GM18858 (cell line): ENCODE results near the gene SPRN.
"Not testable (repeated sequence)": the region's sequence is repeated elsewhere in the genome, so short reads cannot be mapped to it uniquely, and the experiment has no call there.

Experiments
- ATAC-seq: cut with Tn5 transposase; IDR thresholded peaks from one replicate; pipeline ENCODE4 v1.9.1; 2021; ENCODE audit not compliant: unreplicated experiment

Gene SPRN

DNA sequence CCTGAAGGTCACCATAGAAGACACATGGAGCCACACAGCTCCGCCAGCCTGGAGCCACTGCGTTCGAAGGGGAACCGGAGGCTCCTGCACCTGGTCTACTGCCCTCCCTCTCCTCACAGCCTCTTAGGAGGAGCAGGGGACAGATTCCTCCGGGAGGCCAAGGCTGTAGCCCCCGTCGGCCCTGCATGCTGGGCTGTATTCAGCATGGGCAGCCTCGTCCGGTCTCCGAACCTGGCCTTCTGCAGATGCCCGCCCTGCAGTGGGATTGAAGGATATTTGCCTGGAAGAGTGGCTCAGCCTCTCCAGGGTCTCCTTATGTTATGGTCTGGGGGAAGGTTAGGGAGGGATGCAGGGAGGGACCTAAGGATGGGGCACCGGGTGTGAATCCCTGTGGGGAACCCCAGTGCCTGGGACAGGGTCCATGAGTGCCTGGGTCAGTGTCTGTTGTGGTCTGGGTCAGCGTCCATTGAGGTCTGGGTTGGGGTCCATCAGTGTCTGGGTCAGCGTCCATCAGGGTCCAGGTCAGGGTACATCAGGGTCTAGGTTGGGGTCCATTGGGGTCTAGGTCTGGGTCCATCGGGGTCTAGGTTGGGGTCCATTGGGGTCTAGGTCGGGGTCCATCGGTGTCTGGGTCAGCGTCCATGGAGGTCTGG lies 16.3 kb upstream of the SPRN start:
- ATAC-seq = no peak

DNA sequence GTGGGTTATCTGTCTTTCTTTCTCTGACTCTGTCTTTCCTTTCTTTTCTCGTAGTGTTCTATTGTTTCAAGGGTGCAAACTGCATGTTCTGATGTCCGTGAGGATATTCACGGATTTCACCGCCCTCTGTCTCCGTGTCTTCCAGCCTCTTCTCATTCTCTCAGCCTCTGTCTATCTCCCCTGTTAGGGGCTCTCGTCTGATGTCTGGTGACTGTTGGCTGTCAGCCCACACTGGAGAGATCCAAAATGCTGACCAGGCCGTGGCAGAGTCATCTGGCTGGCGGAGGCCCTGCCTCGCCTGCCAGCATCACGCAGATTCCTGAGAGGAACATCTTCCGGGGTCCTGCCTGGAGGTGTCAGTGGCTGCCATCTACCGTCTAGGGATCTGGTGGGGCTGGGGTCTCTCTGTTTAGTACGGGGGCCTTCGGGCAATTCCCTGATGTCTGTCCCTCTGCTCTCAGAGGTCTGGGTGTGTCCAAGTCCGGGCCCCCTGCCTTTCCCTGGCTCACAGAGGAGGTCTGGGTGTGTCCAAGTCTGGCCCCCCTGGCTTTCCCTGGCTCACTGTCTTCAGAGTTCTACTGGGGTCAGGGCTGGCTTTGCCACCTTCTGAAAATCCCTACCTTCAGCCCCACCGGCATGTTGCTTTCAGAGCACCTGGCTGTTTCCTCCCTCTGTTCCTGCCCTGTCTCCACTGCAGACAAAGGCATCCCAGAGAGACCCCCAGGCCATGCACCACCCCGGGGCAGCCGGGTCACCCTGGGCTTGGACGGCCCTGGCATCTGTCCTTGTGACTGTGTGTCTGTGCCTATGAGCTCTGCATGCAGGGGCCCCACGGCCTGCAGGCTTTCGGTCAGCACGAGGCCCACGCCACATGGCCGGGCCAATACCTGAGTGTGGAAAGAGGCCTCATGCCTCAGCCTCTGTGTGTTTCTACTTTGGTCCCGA lies 15.4 kb upstream of the SPRN start:
- no peak for ATAC-seq

DNA sequence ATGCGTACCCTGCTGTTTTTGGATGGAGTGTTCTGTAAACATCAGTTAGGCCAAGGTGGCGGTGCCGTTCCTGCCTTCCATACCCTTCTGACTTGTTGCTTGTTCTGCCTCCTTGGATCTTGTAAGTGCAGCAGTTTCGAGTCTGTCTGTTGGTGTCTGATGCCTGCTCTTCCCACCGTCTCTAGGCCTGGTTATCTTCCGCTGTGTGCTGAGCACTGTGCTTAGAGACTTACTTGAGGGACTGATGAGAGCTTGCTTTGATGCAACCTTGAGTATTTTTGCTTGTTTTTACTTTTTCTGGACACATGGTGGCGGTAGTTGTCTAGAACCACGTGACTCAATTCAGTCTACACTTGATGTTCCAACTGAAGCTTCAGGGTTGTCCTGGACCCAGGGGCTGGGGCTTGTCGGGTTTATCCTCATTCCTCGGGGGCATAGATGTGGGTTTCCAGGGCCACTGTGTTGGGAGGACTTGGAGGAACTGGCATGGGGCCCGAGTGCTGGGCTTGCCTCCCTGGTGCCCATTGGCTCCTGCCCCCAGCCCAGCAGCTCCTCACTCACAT lies 14.4 kb upstream of the SPRN start:
- no peak for ATAC-seq

DNA sequence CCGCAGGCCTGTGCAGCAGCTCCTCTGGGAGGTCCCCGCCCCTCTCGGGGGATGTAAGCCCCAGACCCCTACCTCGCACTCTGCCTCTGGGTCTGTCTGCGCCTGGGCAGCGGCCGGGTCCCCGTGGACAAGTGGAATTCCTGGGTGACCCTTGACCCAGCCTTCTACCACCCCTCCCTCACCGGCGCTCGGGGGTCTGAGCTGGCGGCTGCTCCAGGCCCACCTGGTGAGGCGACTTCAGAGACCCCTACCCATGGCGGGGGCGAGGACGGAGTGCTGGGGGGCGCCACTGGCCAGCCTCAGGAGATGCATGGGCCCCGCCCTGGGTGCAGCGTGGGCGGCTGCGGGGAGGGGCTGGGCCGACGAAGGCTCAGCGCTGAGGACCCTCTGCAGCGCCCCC lies 8.4 kb upstream of the SPRN start:
- not testable (repeated sequence) for ATAC-seq

DNA sequence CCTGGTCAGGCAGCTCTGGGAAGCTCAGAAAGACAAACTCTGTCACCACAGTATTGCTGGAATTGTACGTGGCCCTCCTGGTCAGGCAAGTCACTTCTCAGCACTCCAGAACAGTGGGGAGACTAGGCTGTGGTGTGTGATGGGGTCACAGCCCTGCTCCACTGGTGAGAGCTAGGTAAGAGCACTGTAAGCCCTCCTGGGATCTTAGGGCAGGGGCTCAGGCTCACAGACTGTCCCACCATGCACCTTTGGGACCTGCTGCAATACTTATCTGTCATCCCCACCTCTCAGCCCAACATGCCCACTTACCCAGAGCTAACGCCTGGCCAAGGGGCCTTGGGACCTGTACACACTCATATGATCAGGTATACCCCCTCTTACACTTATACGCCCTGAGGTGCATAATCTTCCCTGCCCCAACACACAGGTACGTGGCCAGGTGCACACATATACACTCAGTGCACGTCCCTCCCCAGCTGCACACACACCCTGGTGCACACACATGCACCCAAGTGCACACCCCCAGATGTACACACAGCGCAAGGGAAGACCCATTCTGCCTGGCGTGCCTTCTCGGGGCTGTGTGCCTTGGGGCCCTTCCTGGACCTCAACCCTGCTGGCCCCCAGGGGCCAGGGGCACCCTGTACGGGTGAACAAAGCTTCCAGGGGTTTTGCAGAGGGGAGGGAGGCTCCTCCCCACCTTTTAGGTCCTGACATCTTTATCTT lies 7.6 kb upstream of the SPRN start:
- not testable (repeated sequence) for ATAC-seq

DNA sequence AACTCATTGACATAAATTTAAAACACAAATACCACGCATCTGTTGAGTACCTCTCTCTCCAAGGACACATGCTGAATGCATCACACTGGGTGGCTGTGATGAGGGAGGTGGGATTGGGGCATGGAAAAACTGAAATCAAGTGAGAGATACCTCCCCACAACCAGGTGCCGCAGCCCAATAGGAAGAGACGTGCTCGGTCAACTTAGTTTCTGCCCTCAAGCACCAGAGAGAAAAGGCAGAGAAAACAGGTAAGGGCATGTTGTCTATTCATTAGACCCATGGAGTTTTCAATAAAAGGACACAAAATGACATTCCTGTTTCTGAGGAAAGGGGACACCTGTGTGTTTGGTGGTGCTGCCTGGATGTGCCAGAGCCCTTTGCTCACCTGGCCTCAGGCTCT lies 5.1 kb upstream of the SPRN start:
- ATAC-seq = not testable (repeated sequence)

DNA sequence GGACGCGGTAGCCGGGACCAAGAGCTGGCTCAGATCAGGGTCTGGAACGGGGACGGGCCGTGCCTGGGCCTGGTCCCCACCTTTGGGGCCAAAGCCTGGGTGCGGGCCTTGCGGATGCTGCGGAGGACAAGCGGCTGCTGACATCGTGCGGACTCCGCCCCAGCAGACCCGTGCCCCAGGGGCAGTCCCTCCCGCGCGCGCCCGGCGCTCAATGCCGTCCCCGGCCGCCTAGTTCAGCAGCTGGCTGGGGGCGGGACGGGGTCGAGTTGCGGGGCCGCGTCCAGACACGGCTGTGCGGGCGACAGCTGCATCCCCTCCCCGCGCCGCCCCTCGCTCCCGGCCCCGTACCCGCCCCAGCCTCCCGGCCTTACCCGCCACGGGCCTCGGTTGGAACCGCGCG lies 323 bp downstream of the SPRN start:
- ATAC-seq = not testable (repeated sequence)

DNA sequence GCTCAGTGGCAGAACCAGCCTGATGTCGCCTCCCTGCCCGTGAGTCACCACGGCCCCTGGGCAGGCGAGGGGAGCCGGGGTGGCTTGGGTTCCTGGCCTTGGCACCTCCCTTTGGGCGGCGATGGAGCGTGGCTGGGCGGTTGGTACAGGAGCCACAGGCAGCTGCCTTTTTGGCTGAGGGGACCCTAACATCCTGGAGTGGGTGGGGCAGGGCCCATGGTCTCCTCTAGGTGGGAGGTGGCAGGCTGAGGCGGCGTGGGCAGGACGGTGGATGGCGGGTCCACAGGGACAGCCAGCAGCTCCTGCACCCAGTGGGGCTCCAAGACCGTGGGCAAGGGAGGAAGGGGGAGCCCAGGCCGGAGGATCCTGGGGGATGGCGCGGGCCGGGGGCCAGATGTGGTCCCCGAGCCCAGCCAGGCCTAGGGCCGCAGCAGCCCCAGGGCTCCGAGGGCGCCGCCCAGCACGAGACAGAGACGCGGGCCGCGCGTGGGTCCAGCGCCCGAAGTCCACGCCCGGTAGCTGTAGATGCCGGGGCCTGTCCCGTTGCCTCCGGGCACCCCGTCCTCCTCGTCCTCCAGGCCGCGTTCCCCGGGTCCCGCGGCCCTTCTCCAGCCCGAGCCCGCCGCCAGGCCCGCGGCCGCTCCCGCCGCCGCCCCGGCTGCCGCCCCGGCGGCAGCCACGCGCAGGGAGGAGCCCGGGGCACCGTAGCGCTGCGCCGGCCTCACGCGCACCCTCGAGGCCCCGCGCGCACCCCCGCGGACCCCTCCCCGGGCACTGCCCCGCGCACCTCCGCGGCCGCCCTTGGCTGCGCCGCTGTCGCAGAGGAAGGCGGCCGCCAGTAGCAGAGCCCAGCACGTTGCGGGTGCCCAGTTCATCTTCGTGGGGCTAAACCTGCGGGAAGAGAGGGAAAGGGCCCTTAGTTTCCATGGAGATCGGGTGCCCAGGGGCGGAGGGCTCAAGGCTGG lies 1.3 kb downstream of the SPRN start:
- no peak for ATAC-seq

DNA sequence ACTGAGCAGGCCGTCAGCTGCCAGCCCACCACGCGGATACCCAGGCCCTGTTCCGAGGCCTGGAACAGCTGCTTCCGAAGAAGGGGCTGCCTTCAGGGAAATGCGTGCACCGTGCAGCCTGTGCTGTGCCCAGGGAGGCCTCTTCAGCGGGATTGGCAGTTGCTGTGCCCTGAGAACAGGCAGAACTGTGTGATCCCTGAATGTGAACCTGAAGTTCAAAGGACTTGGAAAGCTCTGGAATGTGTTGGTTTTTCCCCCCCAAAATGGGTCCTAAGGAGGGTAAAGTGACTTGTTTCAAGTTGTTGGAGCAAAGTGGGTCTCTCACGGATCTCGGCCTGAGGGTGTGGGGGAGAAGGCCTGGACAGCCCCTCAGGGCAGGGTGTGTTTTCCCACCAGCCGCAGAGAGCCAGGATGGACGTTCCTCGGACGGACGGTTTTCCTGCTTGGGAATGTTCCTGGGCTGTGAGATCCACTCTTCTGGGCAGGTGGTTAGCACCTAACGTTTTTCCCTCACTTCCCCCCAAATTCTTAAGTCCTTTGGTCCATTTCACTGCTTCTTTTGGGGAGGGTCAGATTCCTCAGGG lies 2.1 kb downstream of the SPRN start:
- ATAC-seq = no peak

DNA sequence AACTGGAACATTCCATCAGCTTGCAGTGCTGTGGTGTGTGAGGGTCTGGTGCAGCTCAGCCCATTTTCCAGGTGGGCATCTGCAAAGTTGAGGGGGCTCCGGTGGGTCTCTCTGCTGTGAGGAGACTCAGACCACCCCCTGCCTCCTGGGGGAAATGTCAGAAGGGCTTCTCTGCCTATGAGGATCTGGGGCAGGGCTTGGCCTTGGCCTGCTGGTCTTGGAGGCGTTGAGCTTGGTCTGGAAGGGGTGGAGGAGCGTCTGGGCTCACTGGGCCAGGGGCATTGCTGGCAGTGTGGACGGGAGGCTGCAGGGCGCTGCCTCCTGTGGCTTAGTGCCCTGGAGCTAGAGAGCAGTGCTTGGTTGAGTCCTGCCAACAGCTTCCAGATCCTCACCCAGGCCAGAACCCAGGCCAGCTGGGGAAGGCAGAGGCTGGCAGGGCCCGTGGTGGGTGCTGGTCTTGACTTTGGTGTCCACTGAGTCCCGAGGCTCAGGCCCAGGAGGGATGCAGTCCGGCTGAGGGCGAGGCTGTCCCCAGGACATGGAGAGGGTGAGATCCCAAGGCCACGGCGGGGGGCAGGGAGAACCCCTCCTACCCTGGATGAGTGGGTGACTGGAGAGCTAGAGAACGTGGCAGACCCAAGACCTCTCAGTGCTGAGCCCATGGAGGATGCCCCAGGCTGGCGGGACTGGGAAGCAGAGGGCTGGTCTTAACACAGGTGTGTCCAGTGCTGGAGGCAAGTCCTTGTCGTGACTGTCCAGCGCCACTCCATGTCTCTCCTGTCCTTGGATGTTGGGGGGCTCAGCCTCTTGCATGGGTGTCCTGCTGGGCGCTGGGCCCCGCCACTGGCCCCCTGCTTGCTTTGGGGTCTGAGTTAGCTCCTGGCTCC lies 2.8 kb downstream of the SPRN start:
- ATAC-seq = no peak

DNA sequence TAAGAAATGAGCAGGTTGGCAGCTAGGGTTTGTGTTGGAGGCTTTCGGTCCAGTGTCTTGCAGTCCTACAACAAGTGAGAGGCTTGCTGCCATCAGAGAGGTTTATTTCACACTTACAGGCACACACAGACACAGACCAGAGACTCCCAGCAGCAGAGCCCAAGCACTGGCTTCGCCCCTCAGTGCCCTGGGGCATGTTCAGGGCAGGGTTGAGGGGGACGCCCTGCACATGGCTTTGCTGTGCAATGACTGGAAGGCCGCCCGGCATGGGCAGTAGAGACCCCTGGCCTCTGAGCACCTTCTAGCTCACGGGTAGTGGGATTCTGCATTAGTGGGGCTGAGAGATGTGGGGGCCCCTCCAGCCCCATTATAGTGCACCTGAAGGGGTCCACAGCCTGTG lies 3.8 kb downstream of the SPRN start:
- ATAC-seq = no peak

DNA sequence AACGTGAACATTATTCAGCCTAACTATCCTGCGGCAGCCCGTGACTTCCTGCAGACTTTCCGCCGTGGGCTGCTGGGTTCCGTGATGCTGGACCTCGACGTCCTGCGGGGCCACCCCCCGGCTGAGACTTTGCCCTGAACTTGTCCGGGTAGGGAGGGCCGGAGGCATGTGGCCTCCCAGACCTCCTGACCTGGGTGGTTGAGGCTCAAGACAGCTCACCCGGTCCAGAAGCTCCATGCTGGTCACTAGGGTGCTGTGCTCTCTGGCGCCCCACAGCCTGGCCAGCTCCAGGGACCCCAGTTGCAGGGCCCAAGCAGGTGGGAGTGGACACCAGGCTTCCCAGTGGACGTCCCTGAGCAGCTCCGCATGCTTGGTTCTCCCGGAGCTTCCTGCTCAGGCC lies 4.4 kb downstream of the SPRN start:
- ATAC-seq = no peak

DNA sequence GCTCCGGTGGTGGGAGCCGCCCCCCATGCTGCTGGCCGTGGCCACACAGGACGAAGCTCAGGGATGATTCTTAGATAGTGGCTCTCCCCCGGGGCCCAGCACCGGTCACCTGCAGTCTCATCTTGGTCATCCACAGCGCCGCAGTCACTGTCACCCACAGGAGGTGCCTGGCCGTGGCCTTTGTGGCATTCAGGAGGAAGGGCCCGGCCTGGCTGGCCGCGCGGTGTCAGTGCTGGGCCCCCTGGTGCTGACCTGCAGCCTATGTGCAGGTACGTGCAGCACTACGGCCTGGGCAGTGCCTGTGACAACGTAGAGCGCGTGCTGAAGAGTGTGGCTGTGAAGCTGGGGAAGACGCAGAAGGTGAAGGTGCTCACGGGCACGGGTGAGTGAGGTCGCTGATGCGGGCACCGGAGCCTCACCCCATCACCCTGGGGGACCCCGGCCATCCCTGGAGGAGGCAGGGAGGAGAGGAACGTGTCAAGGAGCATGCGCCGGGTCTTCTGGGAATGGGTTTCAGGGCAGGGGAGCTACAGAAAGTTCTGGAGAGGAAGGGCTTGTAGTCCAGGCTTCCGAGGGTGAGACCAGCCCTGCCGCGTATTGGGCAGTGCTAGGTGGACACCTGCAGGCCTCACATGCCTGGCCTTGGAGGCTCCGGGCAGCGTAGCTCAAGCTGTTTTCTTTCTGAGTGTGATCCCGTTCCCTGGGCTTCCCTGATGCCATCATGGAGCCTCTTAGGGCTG lies 5.0 kb downstream of the SPRN start:
- ATAC-seq = no peak

DNA sequence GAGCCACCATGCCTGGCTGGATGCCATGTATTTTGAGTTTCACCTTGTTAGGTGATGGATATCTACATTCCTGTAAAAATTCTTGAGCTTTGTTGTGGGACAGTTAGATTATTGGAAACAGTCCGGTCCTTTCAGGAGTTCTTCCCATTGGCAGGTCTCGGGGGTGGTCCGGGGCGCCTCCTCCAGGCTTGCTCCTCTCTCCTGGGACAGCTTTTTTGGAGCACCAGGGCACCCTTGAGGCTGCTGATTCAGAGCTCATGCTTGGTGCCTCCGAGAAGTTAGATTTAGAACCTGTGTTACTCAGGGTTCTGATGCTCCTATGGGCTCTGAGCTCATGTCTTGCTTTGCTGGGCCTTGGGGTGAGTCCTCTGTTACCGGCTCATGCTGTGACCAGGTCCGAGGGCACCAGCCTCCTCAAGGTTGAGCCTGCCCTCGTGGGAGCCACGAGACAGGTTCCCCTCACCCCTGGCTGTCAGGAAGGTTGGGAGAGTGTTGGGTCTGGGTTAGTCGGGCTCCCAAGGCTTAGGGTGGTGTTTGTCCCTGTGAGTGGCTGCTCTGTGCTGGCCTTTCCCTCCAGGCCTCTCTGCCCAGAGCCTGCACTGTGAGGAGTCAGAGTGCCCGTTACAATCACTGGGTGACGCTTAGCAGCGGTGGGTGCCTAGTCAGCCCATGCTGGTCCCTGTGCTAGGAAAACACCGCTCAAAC lies 6.0 kb downstream of the SPRN start:
- ATAC-seq = no peak

DNA sequence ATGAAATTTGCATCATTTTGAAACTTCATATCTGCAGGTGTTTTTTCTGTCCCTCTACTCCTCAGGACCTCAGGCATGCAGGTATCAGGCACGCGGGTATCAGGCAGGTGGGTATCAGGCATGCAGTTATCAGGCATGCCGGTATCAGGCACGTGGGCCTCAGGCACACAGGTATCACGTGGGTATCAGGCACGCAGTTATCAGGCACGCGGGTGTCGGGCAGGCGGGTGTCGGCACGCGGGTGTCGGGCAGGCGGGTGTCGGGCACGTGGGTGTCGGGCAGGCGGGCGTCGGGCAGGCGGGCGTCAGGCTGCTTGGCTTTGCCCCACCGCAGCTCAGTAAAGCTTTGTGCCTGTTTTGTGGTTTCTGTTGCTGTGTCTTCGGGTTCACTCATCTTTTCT lies 8.7 kb downstream of the SPRN start:
- ATAC-seq = no peak

DNA sequence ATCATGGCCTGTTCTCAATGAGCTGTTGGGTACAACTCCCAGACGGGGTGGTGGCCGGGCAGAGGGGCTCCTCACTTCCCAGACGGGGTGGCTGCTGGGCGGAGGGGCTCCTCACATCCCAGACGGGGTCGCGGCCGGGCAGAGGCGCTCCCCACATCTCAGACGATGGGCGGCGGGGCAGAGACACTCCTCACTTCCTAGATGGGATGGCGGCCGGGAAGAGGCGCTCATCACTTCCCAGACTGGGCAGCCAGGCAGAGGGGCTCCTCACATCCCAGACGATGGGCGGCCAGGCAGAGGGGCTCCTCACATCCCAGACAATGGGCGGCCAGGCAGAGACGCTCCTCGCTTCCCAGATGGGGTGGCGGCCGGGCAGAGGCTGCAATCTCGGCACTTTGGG lies 10.0 kb downstream of the SPRN start:
- not testable (repeated sequence) for ATAC-seq

DNA sequence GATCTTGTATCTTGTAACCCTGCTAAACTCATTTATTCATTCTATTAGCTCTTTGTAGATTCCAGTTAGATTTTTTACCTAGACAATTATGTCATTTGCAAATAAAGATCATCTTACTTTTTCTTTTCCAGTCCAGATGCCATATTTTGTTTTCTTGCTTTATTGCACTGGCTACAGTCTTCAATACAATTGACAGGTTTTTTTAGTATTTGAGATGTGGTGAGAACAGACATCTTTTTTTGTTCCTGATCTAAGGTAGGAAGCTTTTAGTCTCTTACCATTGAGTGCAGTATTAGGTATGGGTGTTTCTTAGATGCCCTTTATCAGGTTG lies 12.1 kb downstream of the SPRN start:
- no peak for ATAC-seq
